NB4 (cell line): ENCODE results near the gene ADAM12.

Experiments used
- MYC ChIP-seq: IDR thresholded peaks from 2 replicates; pipeline ENCODE4 v1.6.1; 2011; ENCODE audit warnings: low read depth, low read length
- POLR2A ChIP-seq: IDR thresholded peaks from 2 replicates; pipeline ENCODE4 v1.6.1; 2011; ENCODE audit warnings: mild to moderate bottlenecking; ENCODE audit not compliant: insufficient read length; ENCODE audit errors: extremely low read depth
- TF ChIP-seq, protein P1 (sequence below): IDR thresholded peaks from one replicate; pipeline ENCODE4 v1.5.1; 2012; ENCODE audit warnings: low read depth, low read length
- TF ChIP-seq, protein P2 (sequence below): IDR thresholded peaks from 2 replicates; pipeline ENCODE4 v1.6.1; 2011; ENCODE audit warnings: low read depth, low read length

GRCh38 chr10:126278851-126279250 is 109.4 kb downstream of the ADAM12 start:
- TF ChIP-seq, protein P1, sequence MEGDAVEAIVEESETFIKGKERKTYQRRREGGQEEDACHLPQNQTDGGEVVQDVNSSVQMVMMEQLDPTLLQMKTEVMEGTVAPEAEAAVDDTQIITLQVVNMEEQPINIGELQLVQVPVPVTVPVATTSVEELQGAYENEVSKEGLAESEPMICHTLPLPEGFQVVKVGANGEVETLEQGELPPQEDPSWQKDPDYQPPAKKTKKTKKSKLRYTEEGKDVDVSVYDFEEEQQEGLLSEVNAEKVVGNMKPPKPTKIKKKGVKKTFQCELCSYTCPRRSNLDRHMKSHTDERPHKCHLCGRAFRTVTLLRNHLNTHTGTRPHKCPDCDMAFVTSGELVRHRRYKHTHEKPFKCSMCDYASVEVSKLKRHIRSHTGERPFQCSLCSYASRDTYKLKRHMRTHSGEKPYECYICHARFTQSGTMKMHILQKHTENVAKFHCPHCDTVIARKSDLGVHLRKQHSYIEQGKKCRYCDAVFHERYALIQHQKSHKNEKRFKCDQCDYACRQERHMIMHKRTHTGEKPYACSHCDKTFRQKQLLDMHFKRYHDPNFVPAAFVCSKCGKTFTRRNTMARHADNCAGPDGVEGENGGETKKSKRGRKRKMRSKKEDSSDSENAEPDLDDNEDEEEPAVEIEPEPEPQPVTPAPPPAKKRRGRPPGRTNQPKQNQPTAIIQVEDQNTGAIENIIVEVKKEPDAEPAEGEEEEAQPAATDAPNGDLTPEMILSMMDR: no peak
- TF ChIP-seq, protein P2, sequence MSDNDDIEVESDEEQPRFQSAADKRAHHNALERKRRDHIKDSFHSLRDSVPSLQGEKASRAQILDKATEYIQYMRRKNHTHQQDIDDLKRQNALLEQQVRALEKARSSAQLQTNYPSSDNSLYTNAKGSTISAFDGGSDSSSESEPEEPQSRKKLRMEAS: no peak
- TF ChIP-seq POLR2A (no peak), MYC (no peak)
